NCI-H2196 (cell line): ENCODE data around the gene GLI2.

Experiments used
- DNase-seq: peaks from one replicate; lab custom pipeline; 2025; ENCODE audit not compliant: unreplicated experiment; lab: John Stamatoyannopoulos, UW

The GLI2 gene

DNA sequence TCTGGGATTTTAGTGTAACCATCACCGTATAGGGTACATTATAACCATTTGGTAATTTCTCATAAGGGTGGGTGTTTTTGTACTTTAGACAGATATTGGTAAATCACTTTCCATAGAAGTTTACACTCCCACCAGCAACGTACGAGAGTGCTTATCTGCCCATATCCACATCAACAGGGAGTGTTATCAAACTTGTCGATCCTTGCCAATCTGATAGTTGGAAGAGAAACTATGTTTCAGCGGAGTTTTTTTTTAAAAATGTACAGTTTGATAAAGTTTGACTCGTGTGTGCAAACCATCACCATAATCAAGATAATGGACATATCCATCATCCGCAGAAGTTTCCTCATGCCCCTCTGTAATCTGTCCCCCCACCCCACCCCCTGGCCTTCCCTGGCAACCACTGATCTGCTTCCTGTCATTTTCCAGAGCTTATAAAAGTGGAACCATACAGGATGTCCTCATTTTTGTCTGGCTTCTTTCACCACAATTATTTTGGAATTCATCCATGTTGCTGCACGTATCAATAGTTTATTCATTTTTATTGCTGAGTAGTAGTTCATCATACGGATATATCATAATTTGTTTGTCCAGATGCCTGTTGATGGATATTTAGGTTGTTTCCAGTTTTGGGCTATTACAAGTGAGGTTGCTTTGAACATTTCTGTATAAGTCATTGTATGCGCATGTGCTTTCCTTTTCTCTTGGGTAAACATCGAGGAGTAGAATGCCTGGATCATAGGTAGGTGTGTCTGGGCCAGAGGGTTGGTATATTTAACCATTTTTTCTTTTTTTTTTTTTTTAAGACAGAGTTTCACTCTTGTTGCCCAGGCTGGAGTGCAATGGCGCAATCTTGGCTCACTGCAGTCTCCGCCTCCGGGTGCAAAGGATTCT is 18.6 kb downstream of the GLI2 start:
- DNase-seq, result no peak

DNA sequence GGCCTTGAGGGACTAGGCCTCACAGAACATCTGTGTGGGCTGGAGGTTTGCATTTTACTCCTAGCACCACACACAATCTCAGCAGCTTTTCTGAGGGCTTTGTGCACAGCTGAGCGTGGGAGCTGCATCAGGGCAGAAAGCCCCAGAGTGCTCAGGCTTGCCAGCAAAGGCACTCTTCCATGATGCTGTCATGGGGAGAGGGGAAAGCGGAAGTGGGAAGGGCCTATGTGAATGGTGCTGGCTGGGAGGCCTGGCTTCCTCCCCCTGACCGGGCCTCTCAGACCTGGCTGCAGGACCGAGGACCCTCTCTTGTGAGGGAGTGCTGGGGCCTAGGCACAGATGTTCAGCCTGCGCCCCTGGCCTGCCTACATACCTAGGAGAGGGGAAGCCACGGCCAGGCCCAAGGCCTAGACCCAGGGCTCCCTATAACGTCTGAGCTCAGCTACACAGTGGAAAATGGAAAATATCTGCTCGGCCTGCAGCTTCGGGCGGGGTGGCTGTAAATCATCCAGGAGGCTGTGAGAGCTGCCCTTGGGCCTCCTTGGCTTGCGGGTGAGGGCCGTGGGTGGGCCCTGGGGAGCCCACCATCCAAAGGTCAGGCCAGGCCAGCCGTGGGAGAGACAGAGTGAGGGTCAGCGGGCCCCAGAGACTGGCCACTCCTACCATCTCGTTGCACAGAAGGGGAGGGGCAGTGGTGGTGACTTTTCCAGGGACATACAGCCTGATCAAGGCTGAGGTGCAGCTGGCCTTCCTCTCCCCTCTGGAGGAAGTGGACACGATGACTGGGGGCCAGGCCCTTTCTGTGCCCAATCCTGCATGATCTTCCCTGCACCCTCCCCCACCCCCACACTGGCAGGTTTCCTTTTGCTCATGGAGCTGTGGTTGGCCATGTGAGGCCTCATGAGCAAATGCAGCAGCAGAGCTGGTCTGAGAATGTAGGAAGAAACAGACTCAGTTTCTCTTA is 22.8 kb downstream of the GLI2 start:
- DNase-seq, result no peak

DNA sequence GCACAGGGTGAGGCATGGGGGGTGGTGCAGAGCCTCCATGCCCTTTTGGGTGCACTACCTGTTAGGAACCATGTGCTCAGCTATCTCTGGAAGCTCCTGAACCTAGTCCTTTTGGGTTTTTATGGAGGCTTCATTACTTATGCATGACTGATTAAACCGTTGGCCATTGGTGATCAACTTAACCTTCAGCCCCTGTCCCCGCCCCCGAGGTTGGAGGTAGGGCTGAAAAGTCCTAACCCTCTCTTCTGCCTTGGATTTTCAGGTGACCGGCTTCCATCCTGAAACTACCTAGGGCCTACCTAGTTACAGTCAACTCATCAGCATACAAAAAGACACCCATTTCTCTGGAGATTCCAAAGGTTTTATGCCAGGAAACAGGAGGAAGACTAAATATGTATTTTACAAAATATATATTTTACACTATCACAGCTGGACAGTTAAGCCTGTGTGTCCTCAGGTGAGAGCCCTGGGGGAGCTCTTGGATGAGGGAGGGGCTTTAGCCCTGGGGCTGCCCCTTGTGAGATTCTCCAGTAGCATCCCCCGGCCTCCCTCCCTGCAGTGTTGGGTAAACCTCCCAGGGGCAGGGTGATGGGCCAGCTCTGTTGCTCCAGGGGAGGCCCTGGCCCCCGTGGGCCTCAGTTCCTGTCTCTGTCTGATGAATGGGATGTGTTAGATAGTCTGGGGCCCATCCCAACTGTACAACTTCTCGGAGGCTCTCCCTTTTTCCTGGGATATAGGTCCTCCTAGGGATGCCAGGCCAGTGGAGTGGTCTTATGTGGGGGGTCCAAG is 24.1 kb downstream of the GLI2 start:
- DNase-seq, result no peak

DNA sequence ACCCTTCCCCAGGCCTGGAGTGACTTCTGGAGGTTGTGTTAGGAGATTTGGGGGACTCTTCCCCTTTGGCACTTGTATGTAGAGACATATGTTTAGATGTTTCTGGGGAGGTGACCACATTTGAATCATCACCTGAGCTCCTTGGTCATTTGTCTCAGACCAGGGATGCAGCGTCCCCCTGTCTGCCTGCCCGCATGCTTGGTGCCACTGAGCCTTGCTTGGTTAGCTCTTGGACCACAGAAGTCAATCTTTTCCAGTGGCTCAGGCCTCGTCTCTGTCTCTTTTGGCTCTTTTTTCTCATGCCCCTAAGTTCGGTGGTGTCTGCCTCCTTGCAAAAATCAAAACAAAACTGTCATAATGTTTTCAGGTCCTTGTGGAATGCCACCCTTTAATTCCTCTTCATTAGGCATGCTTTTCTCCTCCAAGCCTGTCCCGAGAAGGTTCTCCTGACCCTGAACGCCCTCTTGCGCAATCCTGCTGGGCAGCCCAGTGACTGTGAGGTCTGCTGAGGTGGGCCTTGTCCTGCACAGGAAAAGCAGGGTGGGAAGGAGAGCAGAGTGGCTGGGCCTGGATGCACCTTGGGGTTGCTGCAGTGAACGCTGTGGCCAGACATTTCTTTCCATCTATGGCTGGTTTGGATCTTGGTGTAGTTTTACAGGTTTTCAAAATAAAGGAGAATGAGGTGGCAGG is 24.9 kb downstream of the GLI2 start:
- DNase-seq, result no peak

DNA sequence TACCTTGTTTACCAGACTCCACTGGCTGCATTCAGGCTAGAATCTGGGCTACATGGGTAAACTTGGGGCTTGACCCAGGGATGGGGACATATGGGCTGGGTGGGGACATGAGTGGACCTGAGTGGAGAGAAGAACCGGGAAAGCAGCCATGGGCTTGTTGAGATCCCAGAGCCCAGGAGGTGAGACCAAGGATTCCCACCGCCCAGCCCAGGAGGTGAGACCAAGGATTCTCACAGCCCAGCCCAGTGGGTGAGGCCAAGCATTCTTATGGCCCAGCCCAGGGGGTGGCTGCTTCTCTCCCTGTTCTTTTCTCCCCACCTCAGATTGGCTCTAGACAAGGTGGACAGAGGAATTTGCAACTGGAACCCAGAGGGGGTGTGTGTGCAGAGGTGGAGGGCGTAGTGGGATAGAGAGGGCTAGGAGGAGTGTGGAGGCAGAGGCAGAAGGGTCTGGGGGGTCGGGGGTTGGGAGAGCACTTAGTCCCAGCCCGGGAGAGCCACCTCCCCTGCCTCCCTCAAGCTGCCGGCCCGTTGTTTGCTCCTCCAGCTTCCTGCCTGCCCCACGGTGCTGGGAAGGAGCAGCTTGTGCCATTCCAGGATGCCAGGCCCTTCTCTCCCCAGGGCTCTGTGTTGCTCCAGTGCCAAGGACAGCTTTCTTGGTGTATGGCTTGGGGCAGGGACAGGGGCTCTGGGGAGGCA is 25.6 kb downstream of the GLI2 start:
- no peak for DNase-seq

DNA sequence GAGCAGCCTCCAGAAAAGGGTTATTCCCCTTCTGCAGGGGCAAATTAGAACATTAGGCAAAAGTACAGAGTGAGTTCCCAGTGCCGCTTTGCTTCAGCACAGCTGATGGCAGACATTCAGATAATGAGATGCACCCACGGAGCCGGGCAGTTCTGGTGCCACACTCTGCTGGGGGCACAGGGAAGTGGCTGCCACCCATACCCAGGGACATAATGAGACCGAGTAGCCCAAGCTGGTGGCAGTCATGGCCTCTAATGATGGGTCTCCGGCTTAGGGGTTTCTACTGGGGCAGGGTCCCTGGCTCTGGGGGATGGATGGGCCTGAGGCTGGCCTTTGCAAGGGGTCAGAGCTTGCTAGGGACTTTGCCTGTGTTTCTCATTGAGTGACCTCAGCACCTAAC is 26.2 kb downstream of the GLI2 start:
- no peak for DNase-seq

DNA sequence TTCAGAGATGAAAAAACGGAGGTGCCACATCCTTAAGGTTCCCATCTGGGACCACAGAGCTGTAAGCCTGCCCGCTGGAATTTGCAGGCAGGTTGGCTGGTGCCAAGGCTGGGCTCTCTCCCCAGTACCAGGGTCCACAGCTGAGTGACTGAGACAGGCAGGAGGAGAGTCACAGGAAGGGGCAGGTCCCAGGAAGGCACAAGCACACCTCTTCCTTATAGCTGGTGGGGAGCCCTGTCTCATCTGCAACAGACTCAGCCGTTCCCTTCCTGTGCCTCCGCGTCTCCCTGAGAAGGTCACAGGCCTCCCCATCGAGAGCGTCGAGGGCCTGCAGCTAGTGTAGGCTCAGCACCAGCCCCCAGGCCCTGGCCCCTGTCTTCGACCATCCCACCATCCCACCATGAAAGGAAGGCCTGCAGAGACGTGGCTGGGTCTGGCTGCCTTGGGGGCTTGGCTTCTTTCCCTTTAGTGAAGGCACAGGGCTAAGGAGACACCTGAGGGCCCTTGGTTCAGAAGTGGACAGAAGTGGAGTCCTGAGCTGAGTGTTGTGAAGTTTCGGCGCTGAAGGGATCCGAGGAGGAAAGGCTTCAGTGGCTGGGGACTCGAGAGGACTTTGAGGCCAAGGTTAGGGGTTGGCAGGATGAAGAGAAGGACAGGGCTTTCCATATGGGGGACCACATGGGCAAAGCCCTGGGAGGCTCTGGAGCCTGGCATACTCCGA is 26.8 kb downstream of the GLI2 start:
- DNase-seq, result no peak

DNA sequence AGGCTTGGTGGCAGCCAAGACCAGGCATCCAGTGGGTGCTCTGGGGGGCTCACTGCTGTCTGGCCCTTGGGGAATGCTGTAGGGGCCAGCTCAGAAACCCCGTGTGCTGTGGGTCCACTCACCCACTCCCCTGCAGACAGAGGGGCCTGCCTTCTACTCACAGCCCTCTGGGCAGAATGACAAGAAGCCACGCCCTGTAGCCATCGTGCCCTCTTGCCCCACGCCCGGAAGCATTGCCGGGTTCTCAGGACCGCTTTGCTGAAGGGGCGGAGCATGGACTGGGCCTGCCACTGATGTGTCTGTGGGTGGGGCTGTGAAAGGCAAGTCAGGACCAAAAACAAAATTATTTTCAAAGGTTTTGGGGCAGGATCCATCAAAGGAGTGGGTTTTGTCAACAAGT is 27.8 kb downstream of the GLI2 start:
- DNase-seq, result no peak

DNA sequence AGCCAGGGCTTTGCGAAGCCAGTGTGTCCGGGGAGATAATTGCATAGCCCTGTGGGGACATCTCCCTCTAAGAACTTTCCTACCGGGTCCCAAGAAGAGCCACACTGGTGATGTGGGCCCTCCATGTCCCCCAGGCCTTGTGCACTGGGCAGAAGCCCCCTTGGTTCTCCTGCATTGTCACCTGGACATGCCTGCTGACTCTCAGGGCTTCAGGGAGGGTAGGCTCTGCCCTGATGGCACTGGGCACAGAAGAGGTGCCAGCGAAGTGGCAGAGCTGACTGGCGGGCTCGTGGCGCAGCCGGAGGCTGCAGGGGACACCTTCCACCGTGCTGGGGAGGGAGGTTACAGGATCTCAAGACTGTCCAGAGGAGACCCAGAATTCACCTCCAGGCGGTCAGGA is 28.3 kb downstream of the GLI2 start:
- no peak for DNase-seq

DNA sequence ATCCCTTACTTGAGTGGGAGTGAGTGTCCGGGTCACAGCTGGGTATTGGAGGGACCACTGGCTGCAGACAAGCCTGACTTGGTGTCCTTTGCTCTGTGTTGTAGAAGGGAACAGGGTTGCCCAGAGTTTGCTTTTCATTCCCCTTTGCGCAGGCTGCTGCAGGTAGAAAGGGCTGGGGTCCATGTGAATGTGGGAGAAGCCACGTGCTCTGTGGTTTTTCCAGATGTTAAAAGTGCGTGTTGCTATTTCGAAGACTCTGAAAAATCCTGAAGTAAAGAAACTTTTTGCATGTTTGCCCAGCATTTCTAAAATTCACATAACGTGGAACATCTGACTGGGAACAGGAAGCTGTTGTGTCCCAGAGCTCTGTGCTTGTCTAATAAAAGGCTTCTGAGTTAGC is 28.8 kb downstream of the GLI2 start:
- no peak for DNase-seq

DNA sequence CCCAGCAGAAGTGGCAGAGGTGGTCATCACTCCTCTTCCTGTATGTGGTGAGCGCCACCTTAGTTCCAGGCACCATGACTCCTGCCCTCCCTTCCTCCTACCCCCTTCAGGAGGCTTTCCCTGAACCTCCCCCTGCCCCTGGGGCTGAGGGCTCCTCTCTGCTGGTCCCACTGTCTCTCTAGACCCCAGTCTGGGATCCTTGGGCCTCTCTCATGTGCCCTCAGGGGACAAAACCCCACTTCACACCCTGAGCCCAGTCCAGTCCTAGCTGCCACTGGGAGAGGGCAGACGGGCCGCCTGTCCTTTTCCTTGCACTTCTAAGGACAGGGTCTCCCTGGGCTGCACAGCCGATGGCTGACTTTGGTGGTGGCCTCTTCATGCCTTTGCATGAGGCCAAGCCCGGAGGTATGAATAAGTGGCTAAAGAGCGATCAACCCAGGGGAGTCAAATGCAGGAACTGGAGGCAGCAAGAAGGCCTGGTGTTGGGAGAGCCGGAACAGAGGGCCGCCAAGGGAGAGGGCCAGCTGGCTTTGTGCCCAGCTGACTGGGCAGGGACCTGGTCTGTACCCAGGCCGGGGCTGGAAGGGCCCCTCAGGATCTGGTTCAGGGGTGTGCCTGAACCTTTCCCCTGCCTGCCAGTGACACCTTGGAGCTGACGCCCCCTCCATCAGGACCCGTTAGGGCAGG is 29.5 kb downstream of the GLI2 start:
- DNase-seq, result no peak

DNA sequence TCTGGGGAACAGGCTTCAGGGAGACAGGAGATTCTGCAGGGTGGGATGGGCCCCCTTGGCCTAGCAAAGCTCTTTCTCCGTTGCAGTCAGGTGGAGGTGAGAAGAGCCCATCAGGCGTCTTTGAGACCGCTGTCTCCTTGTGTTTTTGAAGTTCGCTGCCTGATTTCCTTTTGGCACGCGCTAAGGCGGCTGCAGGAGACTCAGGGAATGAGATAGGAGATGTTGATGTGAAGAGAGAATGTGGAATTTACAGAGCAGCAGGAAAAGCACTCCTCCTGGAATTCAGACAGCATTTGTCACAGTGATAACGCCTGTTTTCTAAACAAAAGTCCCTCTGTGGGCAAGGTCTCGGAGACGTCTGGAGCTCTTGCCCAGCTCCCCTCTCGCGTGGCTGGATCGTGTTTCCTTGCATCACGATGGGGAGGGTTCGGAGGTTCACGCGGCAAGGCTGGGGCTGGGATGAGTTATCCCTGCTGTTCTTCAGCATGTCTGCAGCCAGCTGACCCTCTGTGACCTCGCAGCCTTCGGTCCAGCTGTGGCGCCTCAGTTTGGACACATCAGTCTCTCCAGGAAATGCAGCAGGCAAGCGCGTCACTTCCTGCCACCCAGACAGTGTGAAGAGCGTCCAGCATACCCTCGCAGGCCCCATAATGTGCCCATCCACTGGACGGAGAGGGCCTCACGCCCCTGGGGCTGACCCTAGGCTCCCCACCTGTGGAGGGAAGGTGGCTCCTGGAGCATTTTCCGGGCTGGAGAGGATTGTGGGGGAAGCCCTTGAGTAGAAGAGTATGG is 30.2 kb downstream of the GLI2 start:
- no peak for DNase-seq

DNA sequence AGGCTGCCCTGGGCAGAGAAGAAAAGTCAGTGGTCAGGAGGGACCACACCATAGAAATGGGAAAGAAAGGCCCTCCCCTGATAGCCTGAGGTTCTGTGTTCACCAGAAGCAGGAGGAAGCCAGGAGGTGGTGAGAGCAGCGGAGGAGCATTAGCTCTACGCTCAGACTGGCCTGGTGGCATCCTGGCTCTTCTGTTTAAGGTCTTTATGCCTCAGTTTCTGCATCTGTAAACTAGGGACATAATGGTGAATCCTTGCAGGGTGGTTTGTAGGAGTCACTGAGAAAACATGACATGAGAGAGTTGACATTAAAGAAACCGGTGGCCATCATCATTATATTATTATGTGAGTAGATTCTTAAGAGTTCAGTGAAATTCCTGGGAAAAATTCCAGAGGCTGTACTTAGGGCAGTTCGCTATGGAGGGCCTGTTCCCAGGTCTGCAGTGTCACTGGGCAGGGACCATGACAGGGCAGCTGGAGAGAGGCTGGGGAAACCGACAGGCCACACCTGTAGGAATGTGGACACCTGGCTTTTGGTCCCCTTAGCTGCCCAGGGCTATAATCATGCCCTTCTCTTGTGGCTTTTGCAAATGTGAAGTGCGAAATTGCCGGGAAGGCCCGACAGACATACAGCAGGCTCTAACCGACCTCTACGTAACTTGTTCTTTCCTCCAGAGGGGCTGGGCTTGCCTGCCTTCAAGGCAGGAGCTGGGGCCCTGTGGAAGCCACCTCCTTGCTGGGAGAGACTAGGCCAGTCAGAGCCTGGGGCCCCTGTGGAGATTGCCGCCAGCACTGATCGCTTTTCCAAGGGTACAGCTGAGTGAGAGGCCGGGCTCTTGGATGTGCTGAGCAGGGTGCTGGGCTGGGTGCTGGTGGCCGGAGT is 31.0 kb downstream of the GLI2 start:
- no peak for DNase-seq

DNA sequence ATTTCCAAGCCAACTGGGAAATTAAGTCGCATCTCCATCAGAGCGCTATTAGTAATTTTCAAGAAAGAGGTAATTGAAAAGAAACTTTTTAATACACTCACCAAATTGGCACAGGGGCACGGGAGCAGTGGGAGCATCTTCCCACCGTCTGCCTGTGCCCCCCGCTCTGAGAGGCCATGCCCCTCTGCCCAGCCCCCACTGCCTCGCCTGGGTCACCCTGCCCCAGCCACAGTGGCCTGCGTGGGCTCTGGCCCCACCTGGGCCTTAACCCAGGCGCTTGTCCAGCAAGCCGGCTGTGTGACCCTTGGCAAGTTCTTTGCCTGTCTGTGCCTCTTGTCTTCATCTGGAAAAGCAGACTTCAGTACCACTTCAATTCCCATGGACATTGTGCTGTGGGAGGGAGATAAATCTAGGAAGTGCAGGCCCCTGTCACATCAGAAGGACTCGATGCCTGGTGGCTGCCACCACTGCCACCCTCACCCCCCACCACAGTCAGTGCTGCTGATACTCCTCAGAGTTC is 31.9 kb downstream of the GLI2 start:
- DNase-seq, result no peak

DNA sequence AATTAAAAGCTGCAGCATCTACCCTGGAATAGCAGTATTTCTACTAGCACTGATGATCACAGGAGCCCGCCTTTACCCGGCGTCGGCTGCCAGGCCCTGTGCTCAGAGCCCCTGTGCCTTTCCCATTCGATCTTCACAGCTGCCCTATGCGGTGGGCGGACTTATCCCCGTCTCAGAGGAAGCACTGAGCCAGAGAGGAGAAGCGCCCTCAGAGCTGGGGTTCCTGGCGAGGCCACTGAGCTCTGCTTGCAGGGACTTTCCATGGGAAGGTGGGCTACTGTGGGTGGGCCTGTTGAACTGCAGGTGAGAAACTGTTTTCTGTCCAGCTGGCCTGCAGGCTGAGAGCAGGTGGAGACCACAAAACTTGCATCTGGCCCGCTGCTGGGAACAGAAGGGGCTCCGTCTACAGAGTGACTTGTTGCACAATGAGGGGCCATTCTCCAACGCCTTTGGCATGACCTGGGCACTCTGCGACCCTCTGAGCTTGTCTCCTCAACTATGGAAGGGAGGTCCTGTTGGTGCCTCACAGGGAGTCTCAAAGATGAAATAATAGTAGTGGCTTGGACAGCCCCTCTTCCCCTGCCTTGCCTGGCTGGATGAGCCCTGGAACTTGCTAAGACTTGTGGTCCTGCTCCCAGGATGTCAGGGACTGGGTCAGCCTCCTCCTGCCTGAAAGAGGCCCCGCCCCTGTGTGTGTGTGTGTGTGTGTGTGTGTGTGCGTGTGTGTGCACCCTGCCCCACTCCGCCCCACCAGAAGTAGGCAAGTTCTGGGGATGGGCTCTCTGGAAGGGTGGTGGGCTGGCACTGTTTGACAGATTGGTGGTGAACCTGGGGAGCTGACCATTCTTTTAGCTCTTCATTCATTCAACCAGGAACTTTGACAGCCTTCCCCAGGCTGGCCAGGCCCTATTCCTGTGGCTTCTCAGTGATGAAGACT is 32.7 kb downstream of the GLI2 start:
- no peak for DNase-seq
